ENCODE results near the gene ARHGAP29.

The ARHGAP29 gene

DNA sequence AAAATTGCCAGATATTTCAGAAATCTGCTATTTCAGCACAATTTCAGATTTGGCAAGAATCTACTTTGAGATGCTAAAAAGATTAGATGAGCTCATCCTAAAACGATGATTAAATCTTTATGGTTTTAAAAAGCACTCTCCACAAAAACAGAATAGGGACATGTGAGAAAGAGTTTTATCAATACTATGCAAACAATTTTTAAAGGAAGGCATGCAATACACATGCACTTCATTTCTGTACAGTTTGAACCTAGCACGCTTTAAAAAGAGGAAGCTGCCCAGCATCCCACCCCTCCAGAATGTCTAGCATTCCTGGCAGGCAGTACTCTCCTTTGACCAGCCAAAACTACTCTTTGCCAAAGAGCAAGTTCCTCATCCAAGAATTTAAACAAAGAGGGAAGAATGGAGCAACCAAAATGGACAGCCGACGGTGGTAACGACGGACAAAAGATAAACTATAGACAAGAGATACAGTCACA, 1.3 kb downstream of the ARHGAP29 start:
- no peak for DNase-seq (ENCODE audit: low read depth)

DNA sequence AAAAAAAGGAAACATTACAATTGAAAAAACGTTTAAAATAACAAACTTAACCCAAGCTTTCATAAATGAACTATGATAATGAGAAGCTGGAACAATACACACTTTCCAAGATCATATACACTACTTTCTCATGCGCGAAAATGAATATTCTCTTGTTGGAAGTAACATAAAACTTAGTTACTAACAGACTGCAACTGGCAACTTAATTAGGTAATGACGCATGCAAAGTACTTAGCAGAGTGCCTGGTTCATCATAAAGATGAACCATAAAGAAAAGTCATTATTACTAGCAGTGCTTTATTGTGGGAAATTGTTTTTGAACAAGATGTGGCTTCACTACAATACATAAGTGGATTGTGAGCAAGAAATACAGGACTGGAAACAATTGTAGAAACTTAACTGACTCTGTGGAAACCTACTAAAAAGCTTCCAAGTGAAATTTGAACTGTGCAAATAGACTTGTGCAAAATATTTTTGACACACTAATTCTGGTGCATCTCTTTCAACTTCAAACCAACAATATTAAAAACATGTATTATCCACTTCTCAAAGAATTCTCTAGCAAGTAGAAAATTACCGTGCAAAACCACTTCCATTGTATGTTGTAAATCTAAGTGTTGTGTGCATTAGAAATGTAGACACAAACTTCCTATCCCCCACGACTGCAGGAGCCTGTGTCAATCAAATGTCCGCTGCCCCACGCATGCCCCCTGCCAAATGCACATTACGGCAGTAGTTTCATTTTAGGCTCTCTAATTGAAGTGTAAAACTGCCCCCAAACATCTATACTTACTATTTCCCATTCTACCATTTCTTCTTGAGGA, 2.0 kb downstream of the ARHGAP29 start:
- DNase-seq (ENCODE audit: low read depth), result no peak

GRCh38 chr1:94234615-94235014, 2.8 kb downstream of the ARHGAP29 start:
- DNase-seq (ENCODE audit: low read depth), result no peak

GRCh38 chr1:94231746-94232145, 5.6 kb downstream of the ARHGAP29 start:
- DNase-seq (ENCODE audit: low read depth), result no peak

GRCh38 chr1:94230920-94231319, 6.5 kb downstream of the ARHGAP29 start:
- no peak for DNase-seq (ENCODE audit: low read depth)

DNA sequence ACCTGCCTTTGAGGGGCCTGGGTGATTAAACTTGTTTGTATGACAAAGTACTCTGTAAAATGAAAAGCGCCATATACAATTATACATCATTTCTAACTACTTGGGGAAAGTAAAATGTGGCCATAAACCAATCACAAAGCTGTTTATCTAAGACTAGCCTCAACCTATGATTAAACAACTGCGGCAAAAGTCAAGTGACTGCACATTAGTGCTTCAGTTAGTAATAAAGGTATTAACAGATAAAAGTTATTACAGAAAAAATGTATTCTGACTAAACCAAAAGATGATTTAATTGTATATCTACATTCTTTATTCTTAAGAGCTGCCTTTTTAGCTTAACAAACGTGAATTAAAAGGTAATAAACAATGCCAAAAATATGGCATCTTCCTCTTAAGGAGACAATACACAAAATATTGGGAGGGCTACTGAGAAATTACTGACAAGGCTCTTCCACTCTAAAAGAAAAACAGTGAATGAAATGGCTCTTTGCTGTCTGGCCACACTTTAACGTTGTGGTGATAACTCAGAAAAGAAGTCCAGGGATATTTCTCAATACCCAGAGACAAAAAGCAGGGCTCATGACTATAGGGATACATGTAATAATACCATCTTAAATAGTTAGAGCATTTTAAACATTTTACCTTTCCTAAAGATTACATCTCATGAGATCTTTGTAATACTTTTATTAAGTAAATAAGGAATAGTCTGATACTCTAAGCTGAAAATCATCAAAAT, 8.6 kb downstream of the ARHGAP29 start:
- DNase-seq (ENCODE audit: low read depth), result peak; percentile 27

- no peak for DNase-seq (ENCODE audit: low read depth)
Measured at GRCh38 chr1:94227624-94228023, 9.8 kb downstream of the ARHGAP29 start.

DNA sequence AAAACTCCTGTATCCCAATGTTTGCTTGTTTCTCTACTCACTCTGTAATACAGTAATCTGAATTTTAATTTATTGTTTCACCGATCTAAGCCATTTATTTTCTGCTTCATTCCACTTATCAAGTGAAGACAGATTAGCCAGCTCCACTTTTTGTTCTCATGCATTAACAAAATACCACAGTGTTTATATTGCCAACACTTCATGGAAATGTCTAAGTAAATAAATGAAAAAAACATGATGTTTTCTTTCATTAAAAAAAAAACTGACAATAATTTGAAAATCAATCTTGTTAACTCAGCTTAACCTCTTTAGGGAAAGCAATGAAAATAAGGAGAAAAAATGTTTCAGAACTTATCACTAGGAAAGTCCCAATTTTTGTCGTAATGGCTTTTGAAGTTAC, 11.5 kb downstream of the ARHGAP29 start:
- DNase-seq (ENCODE audit: low read depth), result no peak

DNA sequence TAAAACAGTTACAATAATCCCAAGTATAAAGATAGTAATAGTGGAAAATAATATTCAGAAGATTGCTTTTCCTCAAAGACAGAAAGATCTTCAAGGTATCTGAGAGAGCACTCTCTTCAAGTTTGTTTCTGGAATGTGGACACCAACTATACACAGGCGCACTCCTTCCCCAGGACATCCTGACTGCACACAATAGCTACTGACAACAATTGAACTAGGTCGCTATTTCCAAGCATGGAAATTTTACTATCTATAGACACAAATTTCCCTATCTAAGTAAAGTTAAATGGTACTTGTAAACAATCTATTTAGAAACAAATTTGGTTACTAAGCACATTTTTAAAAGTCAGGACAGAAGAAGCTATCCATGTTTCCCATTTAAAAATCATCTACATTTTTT, 19.1 kb downstream of the ARHGAP29 start:
- no peak for DNase-seq (ENCODE audit: low read depth)

GRCh38 chr1:94215955-94216354, 21.4 kb downstream of the ARHGAP29 start:
- DNase-seq (ENCODE audit: low read depth), result no peak

DNA sequence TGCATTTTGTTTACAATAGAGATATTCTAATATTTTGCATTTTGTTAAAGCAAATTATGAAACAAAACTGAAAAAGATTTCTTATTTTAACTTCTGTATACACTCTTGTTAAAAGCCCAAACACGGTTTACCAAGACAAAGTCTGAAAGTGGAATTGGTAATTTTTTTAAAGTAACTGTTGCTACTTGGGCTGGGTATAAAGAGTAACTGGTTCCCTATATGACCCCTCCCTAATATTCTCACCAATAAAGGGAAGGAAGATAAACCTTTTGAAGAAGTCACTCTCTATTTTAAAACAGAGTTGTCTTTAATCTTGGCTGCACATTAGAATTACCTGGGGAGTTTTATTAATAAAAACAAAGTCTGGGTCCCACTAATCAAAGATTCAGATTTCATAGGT, 27.4 kb downstream of the ARHGAP29 start:
- no peak for DNase-seq (ENCODE audit: low read depth)

DNA sequence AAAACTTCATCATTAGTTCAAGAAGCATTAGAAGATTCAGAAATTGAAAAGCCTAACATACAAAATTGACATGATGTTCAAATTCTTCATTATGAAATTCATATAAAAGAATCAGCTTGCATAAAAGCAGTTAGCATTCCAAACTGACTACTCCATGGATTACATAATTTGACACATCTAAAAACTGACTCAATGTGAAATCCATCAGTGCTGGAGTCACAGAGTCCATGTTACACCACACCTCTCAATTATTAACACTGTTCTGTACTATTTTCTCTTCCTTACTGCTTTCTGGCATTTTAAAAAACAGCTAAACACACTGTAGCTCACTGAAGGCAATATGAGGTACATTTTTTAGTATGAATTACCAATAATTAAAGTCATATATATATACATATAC, 28.0 kb downstream of the ARHGAP29 start:
- peak; percentile 75 for DNase-seq (ENCODE audit: low read depth)

DNA sequence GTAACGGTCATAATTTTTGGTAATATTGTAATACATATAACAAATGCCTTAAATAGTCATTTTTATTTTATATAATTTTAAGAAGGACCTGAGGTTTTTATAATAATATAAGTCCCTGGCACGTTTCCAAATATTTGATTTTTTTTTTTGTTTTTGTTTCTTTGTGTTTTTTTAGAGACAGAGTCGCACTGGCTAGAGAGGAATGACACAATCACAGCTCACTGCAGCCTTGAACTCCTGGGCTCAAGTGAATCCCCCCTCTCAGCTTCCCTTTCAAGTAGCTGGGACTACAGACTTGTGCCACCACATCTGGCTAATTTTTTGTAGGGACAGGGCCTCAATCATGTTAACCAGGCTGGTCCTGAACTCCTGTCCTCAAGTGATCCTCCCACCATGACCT, 29.7 kb downstream of the ARHGAP29 start:
- no peak for DNase-seq (ENCODE audit: low read depth)

DNA sequence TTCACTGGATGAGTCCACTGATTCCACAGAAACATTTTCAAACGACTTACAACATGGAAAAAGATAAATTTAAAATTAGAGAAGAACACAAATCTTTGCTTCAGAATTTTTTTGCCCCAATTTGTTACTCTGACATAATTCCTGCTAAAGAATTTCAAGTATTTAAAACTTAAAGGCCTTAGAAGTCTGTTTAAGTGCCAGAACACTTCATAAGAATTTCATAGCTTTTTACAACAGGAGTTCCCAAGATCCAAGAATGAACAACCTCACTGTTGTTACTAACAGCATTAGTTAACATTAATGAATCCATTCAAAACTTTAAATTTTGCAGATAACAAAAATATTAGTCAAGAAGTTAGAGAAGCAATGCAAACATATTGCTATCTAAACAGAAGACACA, 31.7 kb downstream of the ARHGAP29 start:
- no peak for DNase-seq (ENCODE audit: low read depth)

DNA sequence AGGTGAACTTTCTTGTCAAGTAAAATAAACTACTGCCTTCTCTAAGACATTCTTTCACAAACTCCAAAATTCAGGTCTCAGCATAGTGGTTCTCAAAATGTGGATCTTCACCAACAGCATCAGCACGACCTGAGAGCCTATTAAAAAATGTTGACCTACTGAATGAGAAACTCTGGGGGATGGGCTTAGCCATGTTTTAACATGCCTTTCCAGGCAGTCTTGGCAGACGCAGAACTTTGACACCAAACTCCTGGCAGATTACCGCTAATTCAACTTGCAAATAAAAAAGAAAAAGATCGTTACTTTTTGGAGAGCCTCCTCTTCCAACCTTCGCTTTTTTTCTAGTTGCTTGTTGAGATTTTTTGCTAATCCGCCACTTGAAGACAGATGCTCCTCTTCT, 35.1 kb downstream of the ARHGAP29 start:
- DNase-seq (ENCODE audit: low read depth), result no peak

- no peak for DNase-seq (ENCODE audit: low read depth)
Measured at GRCh38 chr1:94199398-94199797, 38.0 kb downstream of the ARHGAP29 start.

DNA sequence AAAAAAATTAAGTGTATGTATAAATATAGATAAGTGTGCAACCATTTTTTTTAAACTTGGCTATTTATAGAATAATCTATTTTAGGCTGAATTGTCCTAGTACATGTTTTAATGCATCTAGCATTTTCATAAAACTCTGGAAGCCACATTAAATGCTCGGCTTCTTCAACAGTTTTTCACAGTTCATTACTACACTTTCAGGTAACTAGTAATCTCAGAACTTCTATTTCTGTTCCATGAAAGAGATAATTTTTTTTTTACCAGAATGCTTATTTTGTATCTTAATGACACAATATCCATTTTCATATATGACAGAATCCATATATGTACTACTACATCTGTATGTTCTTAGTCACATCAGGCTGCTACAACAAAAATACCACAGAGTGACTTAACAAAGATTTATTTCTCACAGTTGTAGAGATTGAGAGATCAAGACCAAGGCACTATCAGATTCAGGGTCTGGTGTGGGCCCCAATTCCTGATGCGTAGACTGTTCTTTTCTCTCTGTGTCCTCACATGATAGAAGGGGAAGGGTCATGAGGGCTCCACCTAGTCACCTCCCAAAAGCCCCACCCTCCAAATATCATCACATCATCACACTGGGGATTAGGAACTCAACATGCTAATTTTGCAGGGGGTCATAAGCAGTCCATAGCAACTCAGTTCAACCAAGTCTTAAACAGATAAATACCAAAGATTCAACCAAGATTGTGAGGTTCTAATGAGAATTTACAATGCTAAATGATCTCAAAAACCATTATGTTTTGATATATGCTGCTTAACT, 43.1 kb downstream of the ARHGAP29 start:
- DNase-seq (ENCODE audit: low read depth), result no peak

DNA sequence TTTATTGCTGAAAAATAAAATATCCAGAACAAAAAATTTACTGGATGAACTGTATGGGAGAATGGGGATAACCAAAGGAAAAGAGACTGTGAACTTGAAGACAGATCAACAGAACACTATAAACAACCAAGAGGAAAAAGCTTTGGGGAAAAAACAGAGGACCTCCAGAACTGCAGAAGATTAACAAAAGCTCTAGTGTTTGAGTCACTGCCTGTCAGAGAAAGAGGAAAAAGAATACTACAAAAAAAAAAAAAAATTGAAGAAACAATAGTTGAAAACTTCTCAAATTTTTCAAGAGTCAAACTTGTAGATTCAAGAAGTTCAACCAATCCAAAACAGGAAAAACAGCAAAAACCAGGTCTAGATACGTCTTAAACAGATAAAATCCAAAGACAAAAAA, 44.3 kb downstream of the ARHGAP29 start:
- no peak for DNase-seq (ENCODE audit: low read depth)

DNA sequence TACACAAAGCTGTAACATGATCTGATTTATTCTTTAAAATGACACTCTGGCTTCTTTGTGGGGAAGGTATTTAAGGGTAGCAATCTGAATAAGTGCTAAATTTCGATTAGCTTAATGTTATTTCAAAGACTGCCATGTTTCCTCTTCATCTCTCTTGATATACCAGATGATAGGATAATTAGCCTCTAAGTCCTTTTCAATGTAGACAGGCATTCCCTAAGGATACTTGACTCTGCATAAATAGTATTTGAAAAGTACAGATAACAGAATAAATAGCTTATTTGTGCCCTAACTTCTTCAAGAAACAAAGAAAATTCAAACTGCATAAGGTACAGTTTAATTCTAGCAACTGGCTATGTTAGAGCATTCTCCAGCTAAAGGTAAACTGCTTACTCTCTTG, 46.2 kb downstream of the ARHGAP29 start:
- DNase-seq (ENCODE audit: low read depth), result no peak

GRCh38 chr1:94186946-94187345, 50.4 kb downstream of the ARHGAP29 start:
- no peak for DNase-seq (ENCODE audit: low read depth)

DNA sequence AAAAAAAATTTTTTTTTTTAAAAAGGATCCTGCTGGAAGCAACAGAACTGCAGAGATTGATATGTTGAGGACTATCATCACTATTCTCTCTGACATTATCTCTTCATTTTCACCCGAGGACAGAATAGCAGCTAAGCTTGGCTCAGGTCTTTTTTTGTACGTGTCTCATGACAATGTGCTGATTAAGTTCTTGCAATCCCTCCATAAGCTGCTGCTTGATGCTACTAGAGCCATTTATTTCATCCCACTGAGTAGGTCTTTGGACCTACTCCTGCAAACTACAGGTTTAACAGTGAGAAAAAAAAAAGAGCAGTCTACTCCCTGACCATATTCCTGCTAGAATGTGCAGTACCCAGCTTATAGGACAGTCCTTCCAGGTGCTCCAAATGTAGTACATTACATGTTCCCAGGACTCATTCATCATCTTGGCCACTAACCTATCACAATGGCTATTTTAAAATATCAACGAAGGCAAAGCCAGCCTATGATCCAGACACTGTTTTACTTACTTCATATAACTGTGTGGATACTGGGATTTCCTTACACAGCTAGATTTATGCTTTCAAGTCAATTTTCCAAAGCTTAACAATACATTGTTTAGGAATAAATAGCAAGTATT, 54.1 kb downstream of the ARHGAP29 start:
- no peak for DNase-seq (ENCODE audit: low read depth)

DNA sequence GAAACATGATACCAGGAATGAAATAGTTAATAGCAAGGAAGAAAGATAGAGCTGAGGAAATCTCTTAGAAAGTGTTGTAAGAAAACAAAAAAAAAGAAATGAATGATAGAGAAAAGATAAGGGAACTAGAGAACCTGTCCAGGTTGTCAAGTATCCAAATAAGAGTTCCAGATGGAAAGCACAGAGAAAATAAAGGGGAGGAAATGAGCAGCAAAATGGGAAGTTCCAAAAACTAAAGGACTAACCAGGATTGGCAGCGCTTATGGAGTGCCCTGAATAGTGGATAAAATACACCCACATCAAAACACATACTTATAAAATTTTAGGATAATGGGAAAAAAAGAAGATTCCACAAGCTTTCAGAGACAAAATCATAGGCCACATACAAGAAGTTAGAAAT, 55.2 kb downstream of the ARHGAP29 start:
- no peak for DNase-seq (ENCODE audit: low read depth)
